HL-60/S4 treated with retinoic acid at 250 ng/mL for 4 days and 3 days (cell line): ENCODE results near the gene TOMM40.
"Not testable (repeated sequence)": the region's sequence is repeated elsewhere in the genome, so short reads cannot be mapped to it uniquely, and the experiment has no call there.

Experiments used
- in situ Hi-C: fragments of 300-500 bp; cut with MboI; formaldehyde crosslinking; loops from 2 replicates; pipeline ENCODE4 v1.7.0; 2022; ENCODE audit warnings: low sequenced_read_pairs

The TOMM40 gene

DNA sequence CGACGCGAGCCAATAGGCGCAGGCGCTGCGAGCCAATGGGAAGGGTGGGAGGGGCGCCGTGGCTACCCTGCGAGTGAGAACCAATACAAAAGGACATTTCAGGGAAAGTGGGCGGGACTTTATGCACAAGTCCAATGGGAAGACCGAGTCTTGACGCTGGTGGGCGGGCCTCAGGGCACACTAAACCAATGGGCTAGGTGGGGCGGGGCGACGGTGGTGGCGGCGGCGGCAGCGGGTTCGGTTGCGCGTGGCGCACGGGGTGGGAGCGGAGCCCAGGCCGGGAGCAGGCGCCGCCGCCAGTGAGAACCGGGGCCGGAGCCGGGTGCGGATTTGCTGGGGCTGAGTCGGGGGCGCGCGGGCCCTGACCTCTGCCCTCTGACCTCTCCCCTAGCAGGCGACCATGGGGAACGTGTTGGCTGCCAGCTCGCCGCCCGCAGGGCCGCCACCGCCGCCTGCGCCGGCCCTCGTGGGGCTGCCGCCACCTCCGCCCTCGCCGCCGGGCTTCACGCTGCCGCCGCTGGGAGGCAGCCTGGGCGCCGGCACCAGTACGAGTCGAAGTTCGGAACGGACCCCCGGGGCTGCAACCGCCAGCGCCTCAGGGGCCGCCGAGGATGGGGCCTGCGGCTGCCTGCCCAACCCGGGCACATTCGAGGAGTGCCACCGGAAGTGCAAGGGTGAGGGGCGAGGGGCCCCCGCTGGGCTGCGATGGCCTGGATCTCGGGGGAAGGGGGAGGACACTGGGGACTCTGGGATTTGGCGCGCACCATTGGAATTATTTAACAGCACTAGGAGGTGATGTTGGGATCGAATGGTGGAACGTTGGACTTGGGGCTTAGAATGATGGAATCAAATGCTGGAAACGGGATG, at the start of gene TOMM40:
Gene TOMM40 (plus strand): TSS at position 239 of the 867 bp plus-strand sequence. CDS start 162 bp downstream, at position 401.
- in situ Hi-C loops, result no loop called here

DNA sequence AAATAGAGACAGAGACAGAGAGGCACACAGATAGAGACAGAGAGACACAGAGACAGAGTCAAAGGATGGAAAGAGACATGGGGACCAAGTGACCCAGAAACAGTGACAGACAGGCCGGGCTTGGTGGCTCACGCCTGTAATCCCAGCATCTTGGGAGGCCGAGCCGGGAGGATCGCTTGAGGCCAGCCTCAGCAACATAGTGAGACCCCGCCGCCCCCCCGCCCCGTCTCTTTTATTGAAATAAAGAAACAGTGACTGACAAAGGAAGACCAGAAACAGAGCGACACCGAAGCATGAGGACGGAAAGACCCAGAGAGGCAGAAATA, 45.8 kb upstream of the TOMM40 start:
- in situ Hi-C loops, result no loop called here

DNA sequence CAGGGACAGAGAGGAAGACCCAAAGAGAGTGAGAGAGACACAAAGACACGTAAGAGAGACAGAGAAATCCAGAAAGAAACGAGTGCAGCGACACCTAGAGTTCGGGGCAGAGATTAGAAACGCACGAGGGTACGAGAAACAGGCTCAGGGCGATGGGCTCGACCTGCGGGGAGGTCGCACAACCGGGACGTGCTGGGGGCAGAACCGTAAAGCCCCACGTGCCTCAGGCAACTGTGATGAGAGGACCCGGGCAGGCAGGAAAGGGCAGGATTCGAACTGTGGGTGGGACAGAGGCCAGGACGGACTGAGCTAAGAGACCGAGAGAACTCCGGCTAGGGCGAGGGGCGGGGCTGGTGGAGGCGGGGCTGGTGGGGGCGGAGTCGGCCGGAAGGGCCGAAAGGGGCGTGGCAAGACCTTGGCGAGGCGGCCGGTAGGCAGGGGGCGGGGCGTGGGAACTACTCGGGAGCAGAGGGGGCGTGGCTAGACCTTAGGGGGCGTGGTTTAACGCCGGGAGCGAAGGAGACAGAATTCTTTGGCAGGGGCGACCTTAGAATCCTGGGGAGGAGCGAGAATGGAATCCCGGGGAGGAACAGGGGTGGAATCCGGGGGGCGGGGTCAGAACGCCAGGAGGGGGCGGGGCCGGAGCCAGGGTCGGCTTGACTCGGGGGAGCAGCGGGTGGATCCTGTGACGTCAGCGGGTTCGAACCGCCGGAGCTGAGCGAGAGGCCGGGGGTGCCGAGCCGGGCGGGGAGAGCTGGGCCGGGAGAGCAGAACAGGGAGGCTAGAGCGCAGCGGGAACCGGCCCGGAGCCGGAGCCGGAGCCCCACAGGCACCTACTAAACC, 45.2 kb upstream of the TOMM40 start, which contains the start of gene NECTIN2:
Gene NECTIN2 (plus strand): TSS at position 686 of the 843 bp plus-strand sequence. CDS start 229 bp downstream, outside the sequence.
- in situ Hi-C loops, result no loop called here

DNA sequence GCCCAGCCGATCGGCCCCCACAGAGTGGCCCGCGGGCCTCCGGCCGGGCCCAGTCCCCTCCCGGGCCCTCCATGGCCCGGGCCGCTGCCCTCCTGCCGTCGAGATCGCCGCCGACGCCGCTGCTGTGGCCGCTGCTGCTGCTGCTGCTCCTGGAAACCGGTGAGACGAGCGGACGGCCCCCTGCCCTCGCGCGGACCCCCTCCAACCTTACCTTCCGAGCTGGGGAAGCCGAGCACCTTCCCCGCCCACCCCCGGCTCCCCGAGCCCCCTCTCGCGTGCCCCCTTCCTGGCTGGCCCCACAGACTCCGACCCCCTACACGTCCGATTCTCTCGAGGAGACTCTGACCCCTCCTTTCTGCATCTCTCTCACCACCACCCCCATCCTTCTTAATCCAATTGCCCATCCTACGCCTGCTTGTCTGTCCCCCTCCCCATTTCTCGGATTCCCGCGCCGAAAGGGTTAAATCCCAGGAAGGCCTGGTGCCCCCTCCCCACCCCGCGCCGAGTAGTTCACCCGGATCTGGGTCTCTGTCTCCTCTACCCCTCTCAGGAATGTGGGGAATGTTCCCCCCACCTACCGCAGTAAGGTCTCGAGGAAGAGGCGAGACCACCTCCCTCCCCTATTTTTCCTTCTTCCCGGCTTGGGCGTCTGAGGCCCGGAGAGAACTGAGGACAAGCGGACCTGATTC, 44.5 kb upstream of the TOMM40 start:
- in situ Hi-C loops, result no loop called here

DNA sequence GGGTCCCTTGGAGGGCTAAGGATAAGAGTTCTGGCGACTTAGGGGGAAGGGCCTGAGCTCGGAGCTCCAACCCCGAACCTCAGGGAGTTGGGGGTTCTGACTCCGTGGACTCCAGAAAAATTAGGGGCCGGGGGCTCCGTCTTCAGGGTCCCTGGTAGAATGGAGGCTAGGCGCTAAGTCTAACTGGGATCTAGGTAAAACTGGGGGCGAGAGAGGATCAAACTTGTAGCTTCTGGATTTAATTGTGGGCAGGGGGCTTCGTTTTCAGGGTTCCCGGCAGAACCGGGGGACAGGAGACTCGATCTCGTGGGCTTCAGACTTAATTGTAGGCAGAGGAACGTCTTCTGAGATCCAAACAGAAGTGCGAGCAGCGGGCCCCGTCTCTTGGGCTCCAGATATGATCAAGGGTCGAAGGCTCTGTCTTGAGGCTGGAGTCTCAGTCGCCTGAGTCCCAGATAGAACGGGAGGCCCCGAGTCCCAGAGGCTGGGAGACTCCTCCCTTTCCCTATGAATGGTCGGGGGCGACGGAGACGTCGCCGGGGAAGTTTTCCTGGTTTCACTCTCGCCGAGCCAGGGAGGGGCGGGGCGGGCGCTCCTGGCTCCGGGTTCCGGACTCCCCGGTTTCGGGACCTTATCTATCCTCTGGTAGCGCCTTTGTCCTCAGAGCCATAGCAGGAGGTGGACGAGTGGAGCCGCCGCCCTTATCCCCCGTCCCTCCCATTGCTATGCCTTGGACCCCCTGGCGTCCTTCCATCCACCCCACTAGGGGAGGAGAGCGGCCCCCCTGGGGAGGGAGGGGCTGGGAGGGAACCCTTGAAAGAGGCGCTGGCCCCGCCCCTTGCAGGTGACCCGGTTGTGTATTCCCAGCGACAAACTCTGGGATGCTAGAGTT, 43.7 kb upstream of the TOMM40 start:
- in situ Hi-C loops, result no loop called here

DNA sequence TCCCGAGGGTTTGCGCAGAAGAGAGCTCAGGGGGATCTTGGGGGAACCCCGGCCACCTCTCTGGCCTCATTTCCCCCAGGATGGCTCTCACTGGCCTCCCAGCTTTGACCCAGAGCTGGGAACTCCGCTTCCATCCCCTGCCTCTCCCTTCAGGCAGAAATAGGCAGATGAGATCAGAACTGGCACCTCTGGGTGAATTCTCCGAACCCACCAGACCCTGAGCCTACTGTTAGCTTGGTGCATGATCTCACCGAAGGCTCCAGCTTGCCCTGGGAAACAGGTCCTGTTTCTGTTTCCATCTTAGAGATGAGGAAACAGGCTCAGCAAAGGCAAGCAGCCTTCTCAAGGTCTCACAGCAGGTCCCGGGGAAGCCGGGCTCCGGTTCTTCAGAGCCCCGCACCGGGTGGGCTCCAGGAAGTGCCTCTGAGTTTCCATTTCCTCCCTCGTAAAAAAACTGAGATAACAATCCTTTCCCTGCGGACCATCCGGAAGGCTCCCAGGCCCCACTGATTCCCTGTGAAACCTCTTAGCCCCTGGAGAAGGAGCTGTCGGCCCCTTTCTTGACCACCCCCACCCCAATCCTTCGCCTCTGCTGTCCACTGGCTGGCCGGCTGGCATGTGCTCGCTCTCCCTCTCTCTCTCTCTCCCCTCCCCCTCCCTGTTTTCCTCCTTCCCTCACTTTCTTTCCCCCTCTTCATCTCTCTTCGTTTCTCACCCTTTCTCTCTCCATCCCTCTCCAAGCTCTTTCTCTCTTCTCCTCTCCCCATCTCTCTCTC, 42.8 kb upstream of the TOMM40 start:
- in situ Hi-C loops, result no loop called here

DNA sequence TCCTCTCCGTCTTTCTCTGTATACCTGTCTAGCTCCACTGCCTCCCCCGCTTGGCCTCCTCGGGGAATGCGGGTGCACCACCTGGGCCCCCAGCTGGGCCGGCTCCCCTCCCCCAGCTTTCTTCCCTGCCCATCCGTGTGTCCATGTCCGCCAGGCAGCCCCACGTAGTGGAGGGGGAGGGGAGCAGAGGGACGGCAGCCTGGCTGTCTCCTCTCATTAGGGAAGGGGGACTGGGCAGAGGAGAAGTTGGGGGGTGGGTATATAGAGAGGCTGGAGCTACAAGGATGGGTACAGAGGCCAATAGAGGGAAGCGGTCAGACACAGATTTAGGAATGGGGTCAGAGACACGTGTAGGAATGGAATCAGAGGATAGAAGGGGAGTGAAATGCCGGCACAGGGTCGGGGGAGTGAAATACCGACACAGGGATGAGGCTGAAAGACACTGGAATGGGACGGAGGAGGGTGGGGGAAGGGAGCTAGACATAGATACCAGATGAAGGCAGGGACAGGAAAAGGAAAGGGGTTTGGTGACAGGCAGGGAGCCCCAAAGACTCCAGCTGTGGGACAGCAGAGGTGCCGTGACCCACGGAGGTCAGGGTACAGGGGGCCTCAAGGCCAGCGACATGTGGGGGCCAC, 42.1 kb upstream of the TOMM40 start:
- in situ Hi-C loops, result no loop called here

DNA sequence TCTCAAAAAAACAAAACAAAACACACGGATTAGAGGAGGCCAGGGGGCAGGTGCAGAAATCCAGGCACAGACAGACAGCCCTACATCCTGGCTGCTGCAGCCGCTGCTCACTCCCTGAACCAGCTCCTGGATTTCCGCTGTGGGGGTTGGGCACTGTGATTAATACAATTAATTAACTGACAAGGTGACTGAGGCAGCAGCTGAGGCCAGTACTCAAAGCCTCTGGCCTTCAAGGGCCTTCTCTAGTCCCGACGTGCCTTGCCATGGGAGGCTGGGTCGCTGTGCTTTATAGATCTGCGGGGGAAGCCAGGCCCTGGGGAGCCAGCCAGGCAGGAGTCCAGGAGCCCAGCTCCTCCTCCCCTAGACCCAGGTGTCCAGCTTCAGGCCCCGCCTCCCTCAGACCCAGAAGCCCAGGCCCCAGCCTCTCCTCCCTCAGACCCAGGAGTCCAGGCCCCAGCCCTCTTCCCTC, 40.4 kb upstream of the TOMM40 start:
- in situ Hi-C loops, result no loop called here

DNA sequence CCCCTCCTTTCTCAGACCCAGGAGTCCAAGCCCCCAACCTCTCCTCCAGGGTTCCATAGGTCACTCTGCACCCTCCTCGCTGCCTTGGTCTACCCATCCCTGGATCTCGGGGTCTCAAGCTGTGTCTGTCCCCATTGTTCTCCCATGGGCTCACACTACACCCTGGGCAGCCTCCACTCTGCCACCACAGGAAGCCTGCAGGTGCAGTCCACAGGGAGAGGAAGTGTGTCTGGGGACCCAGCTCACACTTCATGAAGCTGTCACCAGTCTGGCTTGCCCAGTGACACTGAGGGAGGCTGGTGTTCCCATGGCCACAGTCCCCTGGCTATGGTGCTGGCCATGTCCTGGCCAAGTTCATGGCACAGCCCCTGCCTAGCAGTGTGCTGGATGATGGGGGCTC, 39.6 kb upstream of the TOMM40 start:
- in situ Hi-C loops, result no loop called here

DNA sequence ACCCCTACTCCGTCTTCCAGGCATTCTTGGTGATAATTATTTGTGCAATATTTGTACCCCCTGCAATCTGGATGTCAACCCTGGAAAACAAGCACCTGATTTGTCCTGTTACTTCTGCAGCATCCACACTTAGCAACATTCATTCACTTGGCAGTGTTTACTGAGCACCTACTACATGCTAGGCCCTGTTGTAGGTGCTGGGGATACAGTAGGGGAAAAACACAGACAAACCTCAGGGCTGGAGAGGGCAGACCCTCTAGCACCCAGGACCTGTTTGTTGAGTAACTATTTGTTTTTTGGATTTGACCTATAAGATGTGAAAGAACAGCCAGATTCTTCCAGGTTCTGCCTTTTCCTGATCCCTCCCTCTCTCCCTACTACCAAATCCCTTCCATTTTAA, 35.4 kb upstream of the TOMM40 start:
- in situ Hi-C loops, result no loop called here

DNA sequence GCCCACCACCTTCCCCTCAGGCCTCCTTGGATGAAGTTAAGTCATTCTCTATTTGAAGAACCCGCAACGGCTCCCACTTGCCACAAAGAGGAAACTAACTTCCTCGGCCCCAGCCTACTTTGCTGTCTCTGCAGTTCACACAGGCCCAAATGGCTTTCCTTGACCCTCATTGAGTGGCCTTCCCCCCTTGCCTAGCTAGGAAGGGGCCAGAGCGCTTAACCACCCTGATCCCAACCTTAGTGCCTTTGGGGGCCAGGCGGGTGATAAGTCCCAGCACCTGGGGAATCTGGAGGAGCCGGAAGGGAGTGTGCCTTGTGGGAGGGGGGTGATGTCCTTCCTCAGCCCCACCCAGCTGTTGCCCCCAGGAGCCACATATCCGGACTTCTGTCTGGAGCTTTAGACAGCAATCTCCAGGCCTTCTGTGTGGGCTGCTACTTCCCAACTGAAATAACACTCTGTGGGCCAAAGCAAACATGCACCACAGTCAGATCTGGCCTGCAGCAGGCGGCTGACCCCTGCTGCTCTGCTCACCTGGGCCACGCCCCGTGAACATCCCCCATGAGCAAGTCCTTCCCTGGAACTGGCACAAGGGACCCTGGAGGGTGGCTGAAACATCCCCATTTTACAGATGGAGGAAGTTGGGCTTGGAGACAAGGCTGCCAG, 34.5 kb upstream of the TOMM40 start:
- in situ Hi-C loops, result no loop called here

DNA sequence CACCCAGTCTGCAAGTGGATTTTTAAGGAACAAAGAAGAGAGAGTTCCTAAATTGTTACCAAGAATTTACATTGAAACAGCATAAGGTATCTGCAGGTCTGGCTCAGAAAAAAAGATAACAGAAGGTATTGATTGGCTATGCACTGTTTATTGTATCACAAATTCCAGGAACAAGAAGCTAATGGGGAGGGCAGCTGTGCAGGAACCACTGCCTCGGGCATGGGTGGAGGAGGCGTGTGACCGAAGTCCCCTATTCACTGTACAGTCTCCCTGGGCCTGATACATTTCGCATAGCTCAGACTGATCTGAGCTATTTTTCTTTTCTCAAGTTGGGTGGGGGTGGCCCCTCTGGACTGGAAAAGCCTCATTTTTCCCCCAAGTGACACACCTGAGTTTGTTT, 33.2 kb upstream of the TOMM40 start:
- in situ Hi-C loops, result no loop called here

DNA sequence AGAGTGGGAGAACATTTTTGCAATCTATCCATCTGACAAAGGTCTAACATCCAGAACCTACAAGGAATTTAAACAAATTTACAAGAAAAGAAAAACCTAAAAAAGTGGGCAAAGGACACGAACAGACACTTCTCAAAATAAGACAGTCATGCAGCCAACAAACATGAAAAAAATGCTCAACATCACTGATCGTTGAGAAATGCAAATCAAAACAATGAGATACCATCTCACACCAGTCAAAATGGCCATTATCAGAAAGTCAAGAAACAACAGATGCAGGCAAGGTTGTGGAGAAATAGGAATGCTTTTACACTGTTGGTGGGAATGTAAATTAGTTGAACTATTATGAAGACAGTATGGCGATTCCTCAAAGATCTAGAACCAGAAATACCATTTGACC, 29.5 kb upstream of the TOMM40 start:
- in situ Hi-C loops, result not testable (repeated sequence)

DNA sequence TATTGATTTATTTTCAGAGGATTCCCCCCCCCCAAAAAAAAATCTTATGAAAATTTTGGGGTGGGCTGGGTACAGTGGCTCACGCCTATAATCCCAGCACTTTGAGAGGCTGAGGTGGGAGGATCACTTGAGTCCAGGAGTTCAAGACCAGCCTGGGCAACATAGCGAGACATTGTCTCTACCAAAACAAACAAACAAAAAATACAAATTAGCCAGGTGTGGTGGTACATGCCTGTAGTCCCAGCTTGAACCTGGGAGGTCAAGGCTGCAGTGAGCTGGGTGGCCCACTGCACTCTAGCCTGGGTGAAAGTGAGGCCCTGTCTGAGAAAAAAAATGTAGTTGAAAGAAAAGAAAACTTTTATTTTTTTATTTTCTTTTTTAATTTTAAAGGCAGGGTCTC, 27.1 kb upstream of the TOMM40 start:
- in situ Hi-C loops, result no loop called here

DNA sequence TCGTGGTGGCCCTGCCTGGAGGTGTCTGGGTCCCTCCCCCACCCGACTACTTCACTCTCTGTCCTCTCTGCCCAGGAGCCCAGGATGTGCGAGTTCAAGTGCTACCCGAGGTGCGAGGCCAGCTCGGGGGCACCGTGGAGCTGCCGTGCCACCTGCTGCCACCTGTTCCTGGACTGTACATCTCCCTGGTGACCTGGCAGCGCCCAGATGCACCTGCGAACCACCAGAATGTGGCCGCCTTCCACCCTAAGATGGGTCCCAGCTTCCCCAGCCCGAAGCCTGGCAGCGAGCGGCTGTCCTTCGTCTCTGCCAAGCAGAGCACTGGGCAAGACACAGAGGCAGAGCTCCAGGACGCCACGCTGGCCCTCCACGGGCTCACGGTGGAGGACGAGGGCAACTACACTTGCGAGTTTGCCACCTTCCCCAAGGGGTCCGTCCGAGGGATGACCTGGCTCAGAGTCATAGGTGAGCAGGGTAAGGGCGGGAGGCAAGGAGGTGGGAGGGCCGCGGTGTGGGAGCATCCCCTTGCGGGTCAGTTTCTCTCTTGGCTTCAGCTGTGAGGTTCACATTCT, 25.8 kb upstream of the TOMM40 start:
- in situ Hi-C loops, result no loop called here

DNA sequence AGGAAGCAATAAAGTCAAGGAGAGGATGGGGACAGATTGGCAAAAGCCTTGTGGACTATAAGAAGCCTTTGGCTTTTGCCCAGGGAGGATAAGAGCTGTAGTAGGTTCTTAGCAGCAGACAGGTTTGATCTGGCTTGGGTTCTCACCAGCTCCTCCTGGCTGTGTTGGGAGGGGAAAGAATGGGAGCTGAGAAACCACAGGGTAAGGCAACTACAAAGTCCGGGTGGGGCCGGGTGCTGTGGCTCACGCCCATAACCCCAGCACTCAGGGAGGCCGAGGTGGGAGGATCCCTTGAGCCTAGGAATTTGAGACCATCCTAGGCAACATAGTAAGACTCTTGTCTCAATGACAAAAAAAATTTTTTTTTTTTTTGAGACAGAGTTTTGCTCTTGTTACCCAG, 24.4 kb upstream of the TOMM40 start:
- in situ Hi-C loops, result no loop called here

DNA sequence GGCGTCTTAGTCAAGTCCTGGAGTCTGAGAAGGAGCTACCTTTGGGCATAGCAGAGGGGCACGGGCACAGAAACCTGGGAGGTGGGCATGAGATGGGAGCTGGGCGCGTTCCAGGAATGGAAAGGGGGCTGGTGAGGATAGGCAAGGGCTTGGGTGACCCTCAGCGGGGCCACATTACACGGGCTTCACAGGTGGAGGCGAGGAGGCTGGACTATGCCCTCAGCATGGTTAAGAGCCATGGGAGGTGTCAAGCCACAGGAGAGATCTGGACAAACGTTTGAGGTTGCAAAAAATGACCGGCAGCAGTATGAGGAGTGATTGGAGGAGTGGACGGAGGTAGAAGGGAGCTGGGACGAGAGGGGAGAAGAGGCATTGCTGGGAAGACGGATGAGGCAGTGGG, 23.5 kb upstream of the TOMM40 start:
- in situ Hi-C loops, result no loop called here
